Fibroblast of lung (primary cell): Measurements from ENCODE around the gene SDK1. TPM values are rescaled to one million over a fixed set of nuclear protein-coding genes. Genes with fewer than 3 reads are reported as not detected.

Source experiments
- DNase-seq, 2 donors: peaks; one replicate each; pipeline versions ENCODE4 v3.0.0 to v3.0.0-alpha.2; 2010; ENCODE audit warnings: low read depth in 2 of 2
- H2AFZ ChIP-seq: 2 replicates; pipeline ENCODE4 v1.5.1; 2012; ENCODE audit warnings: low read length, control low read depth, inconsistent platforms
- H3K27ac ChIP-seq: 2 replicates; pipeline ENCODE4 v1.5.1; 2011; ENCODE audit warnings: low read length, control low read depth; ENCODE audit not compliant: insufficient read depth
- H3K27me3 ChIP-seq: 2 replicates; pipeline ENCODE4 v1.5.1; 2011; ENCODE audit warnings: mild to moderate bottlenecking, low read length; ENCODE audit not compliant: control insufficient read depth, insufficient read depth
- H3K36me3 ChIP-seq: 2 replicates; pipeline ENCODE4 v1.5.1; 2011; ENCODE audit warnings: low read length; ENCODE audit not compliant: control insufficient read depth, insufficient read depth
- H3K4me1 ChIP-seq: 2 replicates; pipeline ENCODE4 v1.5.1; 2011; ENCODE audit warnings: low read length; ENCODE audit not compliant: control insufficient read depth, insufficient read depth; ENCODE audit errors: extremely low read depth
- H3K4me2 ChIP-seq: 2 replicates; pipeline ENCODE4 v1.5.1; 2011; ENCODE audit warnings: low read length, control low read depth; ENCODE audit not compliant: insufficient read depth; ENCODE audit errors: extremely low read depth
- H3K4me3 ChIP-seq, 4 experiments: fragments of 200-600 bp in 1 of 4; sonication (generic) in 1 of 4; replicated peaks in 1 of 4; 2 replicates each; pipeline ENCODE4 v1.5.1; 2011 to 2016; ENCODE audit warnings: low read length in 4 of 4, low read depth in 3 of 4, mild to moderate bottlenecking in 3 of 4, control low read depth in 2 of 4, inconsistent platforms in 1 of 4, mixed read lengths in 1 of 4; ENCODE audit not compliant: insufficient read depth in 1 of 4; ENCODE audit errors: control extremely low read depth in 1 of 4
- H3K79me2 ChIP-seq: 2 replicates; pipeline ENCODE4 v1.5.1; 2012; ENCODE audit warnings: mild to moderate bottlenecking, low read length, inconsistent platforms; ENCODE audit not compliant: control insufficient read depth, insufficient read depth
- H3K9ac ChIP-seq: 2 replicates; pipeline ENCODE4 v1.5.1; 2011; ENCODE audit warnings: mild to moderate bottlenecking, low read length, control low read depth; ENCODE audit not compliant: insufficient read depth
- H3K9me3 ChIP-seq: 2 replicates; pipeline ENCODE4 v1.5.1; 2012; ENCODE audit warnings: low read depth, low read length; ENCODE audit not compliant: control insufficient read depth, insufficient read depth
- H4K20me1 ChIP-seq: 2 replicates; pipeline ENCODE4 v1.5.1; 2011; ENCODE audit warnings: low read length; ENCODE audit not compliant: control insufficient read depth, insufficient read depth; ENCODE audit errors: extremely low read depth
- CTCF ChIP-seq, 2 donors: IDR thresholded peaks in 1 of 2; conservative IDR thresholded peaks in 1 of 2; 1 replicate in 1 of 2; 2 replicates in 1 of 2; pipeline ENCODE4 v1.5.1; 2011 to 2012; ENCODE audit warnings: low read length in 2 of 2, control low read depth in 1 of 2, inconsistent platforms in 1 of 2, low read depth in 1 of 2, mild to moderate bottlenecking in 1 of 2
- EZH2 ChIP-seq: IDR thresholded peaks from 2 replicates; pipeline ENCODE4 v1.5.1; 2012; ENCODE audit warnings: low read length, control low read depth, mild to moderate bottlenecking; ENCODE audit errors: missing control alignments
- polyA plus RNA-seq, 2 donors: library from polyadenylated mRNA; depleted of rRNA in 1 of 2; stranded (reverse) in 1 of 2; unstranded in 1 of 2; fragments of >200 nt; gene quantifications; 2 replicates each; pipeline ENCODE4 v1.2.1, GENCODE V29; 2011 to 2012; ENCODE audit warnings: missing spikeins in 1 of 2
- total RNA-seq: library from RNA; depleted of rRNA; stranded (reverse); fragments of >200 nt; gene quantifications from 2 replicates; pipeline ENCODE4 v1.2.1, GENCODE V29; 2014

Gene SDK1
- total and polyA plus RNA-seq, 2 donors (not counting 1 experiment from before 2014, with no cell fraction given): 1.0 to 8.6 TPM

DNA sequence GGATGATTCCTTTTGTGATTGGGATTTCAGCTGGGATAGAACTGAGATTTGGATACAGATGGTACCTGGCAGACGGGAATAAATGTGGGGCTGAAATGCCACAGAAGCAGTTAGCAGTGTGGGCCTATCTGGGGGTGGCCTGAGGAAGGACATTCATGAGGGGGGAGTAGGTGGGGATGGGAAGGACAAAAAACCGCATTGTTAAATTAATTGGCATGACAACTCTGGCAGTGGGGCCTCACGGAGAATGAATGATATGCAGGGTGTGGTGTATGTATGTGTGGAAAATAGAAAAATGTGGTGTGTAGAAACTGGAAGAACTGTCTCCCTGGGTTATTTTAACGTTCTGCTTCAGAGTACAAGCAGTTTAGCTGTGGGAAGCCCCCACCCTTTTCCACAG, 17.8 kb downstream of the SDK1 start:
- Histone ChIP-seq H2AFZ (no peak overlapping the region), H3K36me3 (no peaks in the 10 kb centered on the region), H3K9me3 (no peaks in the 10 kb centered on the region), H3K4me2 (no peak overlapping the region), H3K27ac (no peak overlapping the region), H3K4me3 (no peak overlapping the region), H3K9ac (no peak overlapping the region), H3K79me2 (no peaks in the 10 kb centered on the region), H4K20me1 (no peaks in the 10 kb centered on the region), H3K4me1 (no peaks in the 10 kb centered on the region), H3K27me3 (no peaks in the 10 kb centered on the region)
- TF ChIP-seq EZH2 (no peak), CTCF (conservative IDR thresholded peaks at IDR 0.05 in 1 of 2, IDR thresholded peaks at IDR 0.05 in 1 of 2; ENCODE audit: low read depth in 1 of 2, low read length in 2 of 2) (no peak)
- no peak for DNase-seq

DNA sequence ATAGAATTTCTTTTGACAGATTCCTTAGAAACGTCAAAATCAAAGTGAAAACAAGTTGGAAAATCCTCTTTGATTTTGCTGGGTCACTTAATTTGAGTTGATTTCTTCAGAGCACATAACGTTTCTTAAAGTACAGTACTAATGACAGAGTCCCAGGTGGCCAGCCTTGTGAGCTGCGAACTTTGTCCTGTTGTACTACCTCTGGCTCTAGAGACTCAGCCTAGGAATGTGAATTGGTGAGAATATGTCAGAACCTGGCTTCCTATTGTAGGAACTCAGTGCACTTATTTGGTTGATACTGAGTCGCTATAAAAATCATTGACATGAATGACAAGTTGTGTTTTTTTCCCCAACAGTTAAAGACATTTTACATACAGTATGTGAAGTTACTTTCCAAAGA, 20.2 kb downstream of the SDK1 start:
- H3K4me2 ChIP-seq: no peak overlapping the region
- TF ChIP-seq CTCF (conservative IDR thresholded peaks at IDR 0.05 in 1 of 2, IDR thresholded peaks at IDR 0.05 in 1 of 2; ENCODE audit: low read depth in 1 of 2, low read length in 2 of 2): no peak
- TF ChIP-seq EZH2: no peak
- H3K27me3 ChIP-seq: no peaks in the 10 kb centered on the region
- no peaks in the 10 kb centered on the region for H4K20me1 ChIP-seq
- H3K9ac ChIP-seq: no peak overlapping the region
- no peaks in the 10 kb centered on the region for H3K36me3 ChIP-seq
- no peaks in the 10 kb centered on the region for H3K4me1 ChIP-seq
- H3K9me3 ChIP-seq: no peaks in the 10 kb centered on the region
- no peak overlapping the region for H3K27ac ChIP-seq
- H2AFZ ChIP-seq: no peak overlapping the region
- H3K4me3 ChIP-seq: no peak overlapping the region
- H3K79me2 ChIP-seq: no peaks in the 10 kb centered on the region
- DNase-seq: no peak

- H3K4me3 ChIP-seq: no peak overlapping the region
These were observed 20.7 kb downstream of the SDK1 start for GRCh38 chr7:3321745-3322144.

More at GRCh38 chr7:3321745-3322144, 20.7 kb downstream of the SDK1 start:
- Histone ChIP-seq H3K4me2 (no peak overlapping the region), H3K36me3 (no peaks in the 10 kb centered on the region), H3K4me1 (no peaks in the 10 kb centered on the region), H3K9ac (no peak overlapping the region), H3K9me3 (no peaks in the 10 kb centered on the region), H4K20me1 (no peaks in the 10 kb centered on the region), H3K27me3 (no peaks in the 10 kb centered on the region), H3K79me2 (no peaks in the 10 kb centered on the region), H3K27ac (no peak overlapping the region), H2AFZ (no peak overlapping the region)
- TF ChIP-seq EZH2 (no peak), CTCF (conservative IDR thresholded peaks at IDR 0.05 in 1 of 2, IDR thresholded peaks at IDR 0.05 in 1 of 2; ENCODE audit: low read depth in 1 of 2, low read length in 2 of 2) (no peak)
- no peak for DNase-seq
